Suprapubic skin (tissue), 4 donors: ENCODE measurements around the gene PLA2G4E. TPM values are rescaled to one million over a fixed set of nuclear protein-coding genes. Genes with fewer than 3 reads are reported as not detected.

ENCODE experiments used
- DNase-seq, 2 donors: peaks; one replicate each; pipeline ENCODE4 v3.0.0-alpha.2; 2019; ENCODE audit warnings: low spot score in 2 of 2
- H3K27ac ChIP-seq: fragments of 200-600 bp; sonication (generic); one replicate; pipeline ENCODE4 v1.5.1; 2019
- H3K27me3 ChIP-seq: fragments of 200-600 bp; sonication (generic); one replicate; pipeline ENCODE4 v1.5.1; 2019
- H3K36me3 ChIP-seq: fragments of 200-600 bp; sonication (generic); one replicate; pipeline ENCODE4 v1.5.1; 2019
- H3K4me1 ChIP-seq: fragments of 200-600 bp; sonication (generic); one replicate; pipeline ENCODE4 v1.5.1; 2019
- H3K4me3 ChIP-seq: fragments of 200-600 bp; sonication (generic); one replicate; pipeline ENCODE4 v1.5.1; 2019; ENCODE audit warnings: mild to moderate bottlenecking
- H3K9me3 ChIP-seq: fragments of 200-600 bp; sonication (generic); one replicate; pipeline ENCODE4 v1.5.1; 2019
- CTCF ChIP-seq, 2 donors: fragments of 200-600 bp in 1 of 2; fragments of 450-650 bp in 1 of 2; sonication (generic) in 1 of 2; IDR thresholded peaks; one replicate each; pipeline ENCODE4 v1.5.1; 2016 to 2019; ENCODE audit warnings: antibody characterized with exemption in 2 of 2, mild to moderate bottlenecking in 1 of 2, moderate library complexity in 1 of 2
- EP300 ChIP-seq: sonication (generic); formaldehyde crosslinking; IDR thresholded peaks from one replicate; pipeline ENCODE4 v1.6.1; 2017; ENCODE audit warnings: antibody characterized with exemption
- POLR2A ChIP-seq, 2 donors: fragments of 450-650 bp; IDR thresholded peaks; one replicate each; pipeline ENCODE4 v1.6.1; 2017; ENCODE audit warnings: antibody characterized with exemption in 2 of 2, mild to moderate bottlenecking in 2 of 2, moderate library complexity in 2 of 2
- POLR2AphosphoS5 ChIP-seq, 3 donors: sonication (generic); formaldehyde crosslinking; IDR thresholded peaks; one replicate each; pipeline ENCODE4 v1.6.1; 2017; ENCODE audit warnings: antibody characterized with exemption in 3 of 3
- WGBS: methylation state at CpG from one replicate; pipeline ENCODE4 v1.1.5; 2018; 5-methylcytosine and 5-hydroxymethylcytosine counted together
- total RNA-seq, 4 donors: library from RNA; depleted of rRNA; stranded (reverse); fragments of >200 nt; gene quantifications; one replicate each; pipeline ENCODE4 v1.1.0, GENCODE V29; 2016

Gene PLA2G4E
- total RNA-seq, 4 donors from 2014 or later = 47.9 to 129 (median 60.9) TPM

GRCh38 chr15:42001236-42001635 is 19.6 kb downstream of the PLA2G4E start:
- Histone ChIP-seq H3K4me3 (no peak overlapping the region), H3K4me1 (no peaks in the 10 kb centered on the region), H3K27ac (no peak overlapping the region), H3K27me3 (no peaks in the 10 kb centered on the region), H3K36me3 (peaks cover 28% of the 10 kb centered on the region), H3K9me3 (no peaks in the 10 kb centered on the region)
- 65% methylated on average over 3 of the region's 4 CpGs for WGBS
- no peak for DNase-seq
- TF ChIP-seq POLR2A (IDR thresholded peaks at IDR 0.05) (no peak), CTCF (IDR thresholded peaks at IDR 0.05) (no peak), EP300 (no peak), POLR2AphosphoS5 (IDR thresholded peaks at IDR 0.05) (no peak)

DNA sequence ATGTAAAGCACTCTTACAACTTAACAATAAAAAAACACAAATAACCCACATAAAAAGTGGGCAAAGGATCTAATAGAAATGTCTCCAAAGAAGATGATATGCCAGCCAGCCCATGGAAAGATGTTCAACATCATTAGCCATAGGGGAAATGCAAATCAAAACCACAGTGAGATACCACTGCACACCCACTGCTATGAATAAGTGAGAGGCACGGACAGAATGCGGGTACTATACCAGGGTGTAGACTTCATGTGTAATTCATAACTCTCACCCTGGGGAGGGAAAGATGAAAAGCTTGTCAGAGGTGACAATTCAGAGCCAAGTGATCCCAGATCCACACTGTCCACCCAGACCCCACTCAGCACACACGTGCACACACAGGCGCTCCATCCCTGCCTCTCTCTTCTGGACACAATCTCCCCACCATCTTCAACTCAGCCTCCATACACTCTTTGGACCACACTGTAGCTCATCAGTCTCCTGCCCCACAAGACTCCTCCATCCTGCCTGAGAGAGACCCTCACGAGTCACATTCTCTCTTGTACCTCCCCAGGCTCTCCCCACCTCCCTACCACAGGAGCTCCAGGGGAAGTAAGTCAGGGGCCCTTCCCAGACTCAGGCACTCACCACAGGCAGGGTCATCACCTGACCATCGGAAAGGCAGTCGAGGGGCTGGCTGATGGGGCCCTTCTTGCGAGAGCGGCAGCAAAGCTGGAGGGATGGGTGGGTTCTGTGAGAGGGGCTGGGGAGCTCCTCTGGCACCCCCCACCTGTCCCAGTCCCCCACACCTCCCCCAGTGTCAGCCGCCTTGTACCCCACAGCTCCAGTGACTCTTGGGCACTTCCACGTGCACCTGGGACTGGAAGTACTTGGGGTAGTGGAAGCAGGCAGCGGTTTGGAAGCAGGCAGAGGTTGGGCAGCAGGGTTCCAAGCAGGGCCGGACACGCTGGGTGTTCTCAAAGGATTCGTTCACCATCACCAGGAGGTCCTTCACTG is 21.3 kb downstream of the PLA2G4E start:
- TF ChIP-seq CTCF (IDR thresholded peaks at IDR 0.05) (no peak), POLR2A (IDR thresholded peaks at IDR 0.05) (no peak), EP300 (no peak), POLR2AphosphoS5 (IDR thresholded peaks at IDR 0.05) (no peak)
- no peaks in the 10 kb centered on the region for H3K27me3 ChIP-seq
- H3K36me3 ChIP-seq = peaks cover 27% of the 10 kb centered on the region
- no peak for DNase-seq
- H3K4me1 ChIP-seq = no peaks in the 10 kb centered on the region
- H3K9me3 ChIP-seq = no peaks in the 10 kb centered on the region
- H3K27ac ChIP-seq = no peak overlapping the region
- WGBS = 79% methylated on average over 15 of the region's 15 CpGs
- H3K4me3 ChIP-seq = no peak overlapping the region

DNA sequence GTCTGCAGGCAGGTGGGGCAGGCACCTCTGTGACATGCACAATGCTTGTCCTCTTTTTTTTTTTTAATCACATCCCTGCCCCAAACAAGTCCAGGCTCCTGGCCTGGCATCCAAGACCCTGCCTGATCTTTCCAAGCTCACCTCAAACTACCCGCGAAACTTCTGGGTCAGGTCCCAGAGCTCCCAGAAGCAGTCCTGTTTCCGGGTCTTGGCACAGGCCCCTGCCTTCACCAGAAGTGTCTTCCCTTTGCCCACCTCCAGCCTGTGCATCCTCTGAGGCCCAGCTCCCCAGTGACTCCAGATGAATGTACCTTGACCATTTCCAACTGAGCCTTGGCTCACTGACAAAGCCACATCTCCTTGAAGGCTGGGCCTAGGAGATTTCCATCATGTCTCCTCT is 23.0 kb downstream of the PLA2G4E start:
- Histone ChIP-seq H3K9me3 (no peaks in the 10 kb centered on the region), H3K27me3 (no peaks in the 10 kb centered on the region), H3K36me3 (peaks cover 26% of the 10 kb centered on the region), H3K4me1 (no peaks in the 10 kb centered on the region), H3K4me3 (no peak overlapping the region), H3K27ac (no peak overlapping the region)
- no peak for DNase-seq
- TF ChIP-seq CTCF (IDR thresholded peaks at IDR 0.05) (no peak), EP300 (no peak), POLR2A (IDR thresholded peaks at IDR 0.05) (no peak), POLR2AphosphoS5 (IDR thresholded peaks at IDR 0.05) (no peak)
- 45% methylated on average over 3 of the region's 3 CpGs for WGBS

GRCh38 chr15:41996921-41997592 is 23.8 kb downstream of the PLA2G4E start:
- 84% methylated on average over 13 of the region's 13 CpGs for WGBS
- no peaks in the 10 kb centered on the region for H3K4me1 ChIP-seq
- TF ChIP-seq POLR2AphosphoS5 (IDR thresholded peaks at IDR 0.05) = no peak
- TF ChIP-seq CTCF (IDR thresholded peaks at IDR 0.05) = no peak
- no peak for TF ChIP-seq POLR2A (IDR thresholded peaks at IDR 0.05)
- TF ChIP-seq EP300 = no peak
- no peak overlapping the region for H3K4me3 ChIP-seq
- H3K9me3 ChIP-seq = no peaks in the 10 kb centered on the region
- no peak overlapping the region for H3K27ac ChIP-seq
- H3K36me3 ChIP-seq = peaks cover 26% of the 10 kb centered on the region
- no peak for DNase-seq
- no peaks in the 10 kb centered on the region for H3K27me3 ChIP-seq

- H3K4me1 ChIP-seq = no peaks in the 10 kb centered on the region
- no peak for TF ChIP-seq EP300
- no peak for TF ChIP-seq CTCF (IDR thresholded peaks at IDR 0.05)
- no peak for TF ChIP-seq POLR2AphosphoS5 (IDR thresholded peaks at IDR 0.05)
- TF ChIP-seq POLR2A (IDR thresholded peaks at IDR 0.05) = no peak
- H3K9me3 ChIP-seq = no peaks in the 10 kb centered on the region
- 88% methylated on average over 10 of the region's 10 CpGs for WGBS
- H3K27ac ChIP-seq = no peak overlapping the region
- H3K4me3 ChIP-seq = no peak overlapping the region
- DNase-seq = no peak
- peaks cover 26% of the 10 kb centered on the region for H3K36me3 ChIP-seq
- H3K27me3 ChIP-seq = no peaks in the 10 kb centered on the region
Observed at GRCh38 chr15:41996376-41996775, 24.5 kb downstream of the PLA2G4E start.
